Spleen (tissue), 11 donors: ENCODE data around the gene BCL6. TPM values are rescaled to one million over a fixed set of nuclear protein-coding genes. Genes with fewer than 3 reads are reported as not detected.

Source experiments
- DNase-seq: peaks from one replicate; pipeline ENCODE4 v3.0.0-alpha.2; 2020
- H3K27ac ChIP-seq, 8 donors: fragments of 200-600 bp; sonication (generic) in 7 of 8; 1 replicate in 4 of 8; 2 replicates in 4 of 8; pipeline versions ENCODE4 v1.5.0 to v1.8.0; 2016 to 2021; ENCODE audit warnings: inconsistent platforms in 4 of 8, mild to moderate bottlenecking in 4 of 8, moderate library complexity in 1 of 8
- H3K27me3 ChIP-seq, 7 donors: fragments of 200-600 bp; sonication (generic) in 6 of 7; replicated peaks in 1 of 7; 1 replicate in 4 of 7; 2 replicates in 3 of 7; pipeline versions ENCODE4 v1.5.0 to v1.8.0; 2016 to 2021; ENCODE audit warnings: inconsistent platforms in 3 of 7, mild to moderate bottlenecking in 1 of 7
- H3K36me3 ChIP-seq, 6 donors: fragments of 200-600 bp; sonication (generic) in 5 of 6; 1 replicate in 4 of 6; 2 replicates in 2 of 6; pipeline versions ENCODE4 v1.5.0 to v1.8.0; 2016 to 2021; ENCODE audit warnings: inconsistent platforms in 2 of 6
- H3K4me1 ChIP-seq, 6 donors: fragments of 200-600 bp; sonication (generic) in 5 of 6; 1 replicate in 3 of 6; 2 replicates in 3 of 6; pipeline versions ENCODE4 v1.5.0 to v1.8.0; 2016 to 2021; ENCODE audit warnings: inconsistent platforms in 3 of 6
- H3K4me3 ChIP-seq, 8 donors: fragments of 200-600 bp; sonication (generic) in 7 of 8; 1 replicate in 4 of 8; 2 replicates in 4 of 8; pipeline versions ENCODE4 v1.5.0 to v1.8.0; 2016 to 2021; ENCODE audit warnings: inconsistent platforms in 4 of 8, mild to moderate bottlenecking in 4 of 8, moderate library complexity in 2 of 8
- H3K9me3 ChIP-seq, 8 donors: fragments of 200-600 bp; sonication (generic) in 7 of 8; 1 replicate in 4 of 8; 2 replicates in 4 of 8; pipeline versions ENCODE4 v1.5.0 to v1.8.0; 2016 to 2021; ENCODE audit warnings: inconsistent platforms in 4 of 8
- POLR2A ChIP-seq, 3 donors: fragments of 450-650 bp; IDR thresholded peaks; one replicate each; pipeline ENCODE4 v1.5.1; 2017; ENCODE audit warnings: antibody characterized with exemption in 3 of 3, mild to moderate bottlenecking in 1 of 3
- POLR2AphosphoS5 ChIP-seq, 3 donors: sonication (generic); formaldehyde crosslinking; IDR thresholded peaks; one replicate each; pipeline ENCODE4 v1.5.1; 2017; ENCODE audit warnings: antibody characterized with exemption in 3 of 3
- WGBS, 5 donors: extraction: QIAGEN DNeasy Blood & Tissue Kit in 3 of 5; methylation state at CpG; one replicate each; pipeline versions ENCODE4 v1.1.5 to v1.1.7; 2013 to 2018; 5-methylcytosine and 5-hydroxymethylcytosine counted together
- intact Hi-C: fragments of 100-400 bp; cut with DNase I; formaldehyde crosslinking; loops from one replicate; pipeline ENCODE4 v1.15.0; 2023; ENCODE audit warnings: low total_unique reads
- polyA plus RNA-seq, 3 donors: library from polyadenylated mRNA; stranded (reverse); fragments of 200-250 nt; gene quantifications; one replicate each; pipeline ENCODE4 v1.2.1, GENCODE V29; 2013
- total RNA-seq, 7 donors: library from RNA; depleted of rRNA in 3 of 7; stranded (reverse); fragments of >200 nt in 3 of 7; fragmentation: NEBNext Ultra II Directional in 4 of 7; extraction: Animal tissue kit (Norgen Biotek cat#: 25700) in 4 of 7; gene quantifications; one replicate each; pipeline versions ENCODE4 v1.1.0 to v1.2.1, GENCODE V29; 2016 to 2021
- TF ChIP-seq, protein P1 (sequence below), 11 experiments: fragments of 200-600 bp in 7 of 11; fragments of 450-650 bp in 4 of 11; sonication (generic) in 4 of 11; IDR thresholded peaks in 8 of 11; conservative IDR thresholded peaks in 3 of 11; 1 replicate in 7 of 11; 2 replicates in 4 of 11; pipeline versions ENCODE4 v1.4.0 to v1.8.0; 2016 to 2021; ENCODE audit warnings: antibody characterized with exemption in 11 of 11, inconsistent platforms in 4 of 11, mild to moderate bottlenecking in 1 of 11
- donor health status: healthy with polysubstance abuse.
- donor health status: DM: no; HTN: no; CAD: no; lungs with moderate emphysema.
- donor health status: DM: no; HTN: no; CAD: no.
- donor health status: Bipolar disorder and iron deficiency.
- donor health status: healthy.
- donor health status: DM: no; HTN: no; CAD: no.
- donor health status: DM: yes; HTN: yes; CAD: no.

BCL6 gene
- total and polyA plus RNA-seq, 10 donors: 9.5 to 444 (median 132) TPM

DNA sequence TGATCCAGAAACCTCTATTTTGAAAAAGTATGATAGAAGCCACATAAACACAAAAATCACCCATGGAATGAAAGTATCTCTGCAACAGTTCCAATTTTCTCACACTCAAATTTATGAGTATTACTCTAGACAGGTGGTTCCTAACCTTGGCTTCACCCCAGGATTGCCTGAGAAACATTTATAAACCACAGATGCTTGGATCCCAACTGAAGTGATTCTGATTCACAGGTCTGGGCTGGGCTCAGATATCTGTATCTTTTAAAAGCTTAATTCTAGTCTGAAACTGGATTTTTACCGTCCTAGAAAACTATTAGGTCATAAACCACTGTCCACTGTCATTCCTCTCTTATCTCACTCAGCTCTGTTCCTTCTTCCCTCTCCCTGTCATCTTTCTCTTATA lies 67.7 kb downstream of the BCL6 start:
- no peaks in the 10 kb centered on the region for H3K9me3 ChIP-seq
- intact Hi-C loops: loop anchor here (2.0 kb wide), 1 partner anchor 359 kb away; no protein-coding TSS in a partner anchor
- WGBS, 5 donors: 39 to 63% (median 45%) methylated on average over 1 of the region's 1 CpG
- H3K4me1 ChIP-seq: peaks cover 0 to 11% (median 3%) of the 10 kb centered on the region in 6 donors
- TF ChIP-seq, protein P1, sequence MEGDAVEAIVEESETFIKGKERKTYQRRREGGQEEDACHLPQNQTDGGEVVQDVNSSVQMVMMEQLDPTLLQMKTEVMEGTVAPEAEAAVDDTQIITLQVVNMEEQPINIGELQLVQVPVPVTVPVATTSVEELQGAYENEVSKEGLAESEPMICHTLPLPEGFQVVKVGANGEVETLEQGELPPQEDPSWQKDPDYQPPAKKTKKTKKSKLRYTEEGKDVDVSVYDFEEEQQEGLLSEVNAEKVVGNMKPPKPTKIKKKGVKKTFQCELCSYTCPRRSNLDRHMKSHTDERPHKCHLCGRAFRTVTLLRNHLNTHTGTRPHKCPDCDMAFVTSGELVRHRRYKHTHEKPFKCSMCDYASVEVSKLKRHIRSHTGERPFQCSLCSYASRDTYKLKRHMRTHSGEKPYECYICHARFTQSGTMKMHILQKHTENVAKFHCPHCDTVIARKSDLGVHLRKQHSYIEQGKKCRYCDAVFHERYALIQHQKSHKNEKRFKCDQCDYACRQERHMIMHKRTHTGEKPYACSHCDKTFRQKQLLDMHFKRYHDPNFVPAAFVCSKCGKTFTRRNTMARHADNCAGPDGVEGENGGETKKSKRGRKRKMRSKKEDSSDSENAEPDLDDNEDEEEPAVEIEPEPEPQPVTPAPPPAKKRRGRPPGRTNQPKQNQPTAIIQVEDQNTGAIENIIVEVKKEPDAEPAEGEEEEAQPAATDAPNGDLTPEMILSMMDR (IDR thresholded peaks at IDR 0.05 in 8 of 11, conservative IDR thresholded peaks at IDR 0.05 in 3 of 11): no peak
- no peak for TF ChIP-seq POLR2A (IDR thresholded peaks at IDR 0.05)
- no peak for TF ChIP-seq POLR2AphosphoS5 (IDR thresholded peaks at IDR 0.05)
- H3K27me3 ChIP-seq: peaks cover 0 to 66% (median 0%) of the 10 kb centered on the region in 7 donors
- H3K27ac ChIP-seq: no peak overlapping the region
- H3K4me3 ChIP-seq: no peak overlapping the region
- no peaks in the 10 kb centered on the region for H3K36me3 ChIP-seq
- DNase-seq: no peak

GRCh38 chr3:187673012-187673411 lies 72.3 kb downstream of the BCL6 start:
- intact Hi-C loops: no loop called here
- H3K9me3 ChIP-seq: no peaks in the 10 kb centered on the region
- TF ChIP-seq POLR2AphosphoS5 (IDR thresholded peaks at IDR 0.05) (no peak), POLR2A (IDR thresholded peaks at IDR 0.05) (no peak)
- TF ChIP-seq, protein P1 (IDR thresholded peaks at IDR 0.05 in 8 of 11, conservative IDR thresholded peaks at IDR 0.05 in 3 of 11): no peak
- no peaks in the 10 kb centered on the region for H3K4me1 ChIP-seq
- no peak overlapping the region for H3K4me3 ChIP-seq
- WGBS, 5 donors: 54 to 83% (median 77%) methylated on average over 3 of the region's 3 CpGs
- no peaks in the 10 kb centered on the region for H3K36me3 ChIP-seq
- no peak overlapping the region for H3K27ac ChIP-seq
- peaks cover 0 to 76% (median 32%) of the 10 kb centered on the region in 7 donors for H3K27me3 ChIP-seq
- DNase-seq: no peak

Other genes with a start within 250 kb of the BCL6 start
- not detected for gene SST, start 75.1 kb downstream of the BCL6 start, total RNA-seq
- under 1 TPM in 2 of 3 donors, not detected in 1; 0.26 to 0.52 TPM for gene SST, start 75.1 kb downstream of the BCL6 start, polyA plus RNA-seq
- gene RTP2, start 42.9 kb downstream of the BCL6 start, total RNA-seq: not detected
- gene RTP2, start 42.9 kb downstream of the BCL6 start, polyA plus RNA-seq: not detected